Natural killer cell (primary cell): Measurements from ENCODE around the gene EXO5. TPM values are rescaled to one million over a fixed set of nuclear protein-coding genes. Genes with fewer than 3 reads are reported as not detected.

ENCODE experiments used
- ATAC-seq, 3 donors: fragments of 150-1000 bp in 2 of 3; fragments of 200-7000 bp in 1 of 3; cut with Tn5 transposase; 1 replicate in 1 of 3; 2 replicates in 2 of 3; pipeline ENCODE4 v1.10.0; 2021; ENCODE audit warnings: mild to moderate bottlenecking in 2 of 3, moderate library complexity in 2 of 3
- DNase-seq, 2 donors: peaks; one replicate each; pipeline versions ENCODE4 v3.0.0 to v3.0.0-alpha.2; 2013 to 2021; ENCODE audit warnings: mixed read lengths in 1 of 2
- H3K27ac ChIP-seq: one replicate; pipeline ENCODE4 v1.5.1; 2013; ENCODE audit warnings: mild to moderate bottlenecking, low read length
- H3K27me3 ChIP-seq: one replicate; pipeline ENCODE4 v1.6.1; 2013; ENCODE audit warnings: low read length; ENCODE audit not compliant: control insufficient read depth, insufficient read depth
- H3K36me3 ChIP-seq: one replicate; pipeline ENCODE4 v1.6.1; 2013; ENCODE audit warnings: low read length; ENCODE audit not compliant: control insufficient read depth, insufficient read depth
- H3K4me1 ChIP-seq: one replicate; pipeline ENCODE4 v1.6.1; 2013; ENCODE audit warnings: low read length; ENCODE audit not compliant: control insufficient read depth, insufficient read depth
- H3K4me3 ChIP-seq: one replicate; pipeline ENCODE4 v1.5.1; 2013; ENCODE audit warnings: low read length
- H3K9me3 ChIP-seq: one replicate; pipeline ENCODE4 v1.6.1; 2013; ENCODE audit warnings: low read length; ENCODE audit not compliant: control insufficient read depth, insufficient read depth
- H3K27ac Mint-ChIP-seq, 2 donors: one replicate each; pipeline ENCODE4 v1.8.0; 2022; ENCODE audit warnings: mild to moderate bottlenecking in 2 of 2, mixed read lengths in 2 of 2, moderate library complexity in 1 of 2
- H3K27me3 Mint-ChIP-seq, 2 donors: one replicate each; pipeline ENCODE4 v1.8.0; 2022; ENCODE audit warnings: low read depth in 2 of 2, mixed read lengths in 2 of 2
- H3K36me3 Mint-ChIP-seq: one replicate; pipeline ENCODE4 v1.8.0; 2022; ENCODE audit warnings: mixed read lengths
- H3K4me1 Mint-ChIP-seq, 2 donors: one replicate each; pipeline ENCODE4 v1.8.0; 2022; ENCODE audit warnings: mixed read lengths in 2 of 2
- H3K4me3 Mint-ChIP-seq: one replicate; pipeline ENCODE4 v1.8.0; 2022; ENCODE audit warnings: mild to moderate bottlenecking, moderate library complexity, mixed read lengths
- H3K9me3 Mint-ChIP-seq, 2 donors: one replicate each; pipeline ENCODE4 v1.8.0; 2022; ENCODE audit warnings: mixed read lengths in 2 of 2
- WGBS: methylation state at CpG from one replicate; pipeline ENCODE4 v1.1.7; 2013; ENCODE audit warnings: missing lambda C conversion rate; ENCODE audit not compliant: insufficient coverage; 5-methylcytosine and 5-hydroxymethylcytosine counted together
- intact Hi-C: fragments of 100-400 bp; cut with micrococcal nuclease; formaldehyde crosslinking; loops from one replicate; pipeline ENCODE4 v1.14.2; 2022
- total RNA-seq, 4 donors: library from RNA; stranded (reverse); fragments of 120-200 nt in 1 of 4; gene quantifications; one replicate each; pipeline versions ENCODE4 v1.2.3 to v1.2.4, GENCODE V29; 2013 to 2022
- TF ChIP-seq, protein P1 (sequence below): fragments of 200-600 bp; IDR thresholded peaks from one replicate; pipeline ENCODE4 v1.8.0; 2022; ENCODE audit warnings: antibody characterized with exemption

The EXO5 gene
- total RNA-seq: 10 to 100 TPM in 2 of 3 donors, 1 to 10 TPM in 1; 9.6 to 17.0 (median 10.1) TPM
- total RNA-seq (2013): 12.4 TPM

- under 1% methylated on average over 76 of the region's 76 CpGs for WGBS
- TF ChIP-seq, protein P1, sequence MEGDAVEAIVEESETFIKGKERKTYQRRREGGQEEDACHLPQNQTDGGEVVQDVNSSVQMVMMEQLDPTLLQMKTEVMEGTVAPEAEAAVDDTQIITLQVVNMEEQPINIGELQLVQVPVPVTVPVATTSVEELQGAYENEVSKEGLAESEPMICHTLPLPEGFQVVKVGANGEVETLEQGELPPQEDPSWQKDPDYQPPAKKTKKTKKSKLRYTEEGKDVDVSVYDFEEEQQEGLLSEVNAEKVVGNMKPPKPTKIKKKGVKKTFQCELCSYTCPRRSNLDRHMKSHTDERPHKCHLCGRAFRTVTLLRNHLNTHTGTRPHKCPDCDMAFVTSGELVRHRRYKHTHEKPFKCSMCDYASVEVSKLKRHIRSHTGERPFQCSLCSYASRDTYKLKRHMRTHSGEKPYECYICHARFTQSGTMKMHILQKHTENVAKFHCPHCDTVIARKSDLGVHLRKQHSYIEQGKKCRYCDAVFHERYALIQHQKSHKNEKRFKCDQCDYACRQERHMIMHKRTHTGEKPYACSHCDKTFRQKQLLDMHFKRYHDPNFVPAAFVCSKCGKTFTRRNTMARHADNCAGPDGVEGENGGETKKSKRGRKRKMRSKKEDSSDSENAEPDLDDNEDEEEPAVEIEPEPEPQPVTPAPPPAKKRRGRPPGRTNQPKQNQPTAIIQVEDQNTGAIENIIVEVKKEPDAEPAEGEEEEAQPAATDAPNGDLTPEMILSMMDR: no peak
- Histone ChIP-seq H3K27me3 (no peaks in the 10 kb centered on the region), H3K27ac (peak within 1 kb of the TSS; percentile 73), H3K36me3 (no peaks in the 10 kb centered on the region), H3K9me3 (peaks cover 22% of the 10 kb centered on the region), H3K4me3 (peak within 1 kb of the TSS; percentile 89), H3K4me1 (peaks cover 12% of the 10 kb centered on the region)
- peaks cover 0 to 12% of the 10 kb centered on the region in 2 donors for H3K9me3 Mint-ChIP-seq
- no peaks in the 10 kb centered on the region for H3K27me3 Mint-ChIP-seq
- H3K36me3 Mint-ChIP-seq: peaks cover 22% of the 10 kb centered on the region
- ATAC-seq (peak; percentile 93 to 96 (median 96)), DNase-seq (peak; percentile 78 to 85)
- peak within 1 kb of the TSS; percentile 90 for H3K4me3 Mint-ChIP-seq
- intact Hi-C loops: loop anchor here (2.0 to 10.0 kb wide), 2 partner anchors 22 to 54 kb away; partner anchors contain the start of genes ZFP69B and ZNF684
- peak within 1 kb of the TSS; percentile 89 to 94 for H3K27ac Mint-ChIP-seq
- peaks cover 19 to 21% of the 10 kb centered on the region in 2 donors for H3K4me1 Mint-ChIP-seq
Measured at GRCh38 chr1:40508375-40509341, at the start of gene EXO5. EXO5 (plus strand) TSS chr1:40508767; CDS start chr1:40514545, 5,778 bp downstream.

DNA sequence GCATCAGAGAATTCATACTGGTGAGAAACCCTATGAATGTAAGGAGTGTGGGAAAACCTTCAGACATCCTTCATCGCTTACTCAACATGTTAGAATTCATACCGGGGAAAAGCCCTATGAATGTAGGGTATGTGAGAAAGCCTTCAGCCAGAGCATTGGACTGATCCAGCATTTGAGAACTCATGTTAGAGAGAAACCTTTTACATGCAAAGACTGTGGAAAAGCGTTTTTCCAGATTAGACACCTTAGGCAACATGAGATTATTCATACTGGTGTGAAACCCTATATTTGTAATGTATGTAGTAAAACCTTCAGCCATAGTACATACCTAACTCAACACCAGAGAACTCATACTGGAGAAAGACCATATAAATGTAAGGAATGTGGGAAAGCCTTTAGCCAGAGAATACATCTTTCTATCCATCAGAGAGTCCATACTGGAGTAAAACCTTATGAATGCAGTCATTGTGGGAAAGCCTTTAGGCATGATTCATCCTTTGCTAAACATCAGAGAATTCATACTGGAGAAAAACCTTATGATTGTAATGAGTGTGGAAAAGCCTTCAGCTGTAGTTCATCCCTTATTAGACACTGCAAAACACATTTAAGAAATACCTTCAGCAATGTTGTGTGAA, 45.5 kb upstream of the EXO5 start:
- intact Hi-C loops: no loop called here
- Mint-ChIP-seq H3K9me3 (peaks cover 17 to 41% of the 10 kb centered on the region in 2 donors), H3K4me3 (no peak overlapping the region), H3K27ac (no peak overlapping the region), H3K4me1 (no peaks in the 10 kb centered on the region), H3K36me3 (peaks cover 61% of the 10 kb centered on the region), H3K27me3 (no peaks in the 10 kb centered on the region)
- no peak overlapping the region for H3K4me3 ChIP-seq
- TF ChIP-seq, protein P1: no peak
- peak in 1 of 2 donors; percentile 9 for DNase-seq
- 100% methylated on average over 2 of the region's 3 CpGs for WGBS
- H3K4me1 ChIP-seq: no peaks in the 10 kb centered on the region
- peaks cover 75% of the 10 kb centered on the region for H3K9me3 ChIP-seq
- peaks cover 21% of the 10 kb centered on the region for H3K36me3 ChIP-seq
- no peak for ATAC-seq
- no peaks in the 10 kb centered on the region for H3K27me3 ChIP-seq
- no peak overlapping the region for H3K27ac ChIP-seq

DNA sequence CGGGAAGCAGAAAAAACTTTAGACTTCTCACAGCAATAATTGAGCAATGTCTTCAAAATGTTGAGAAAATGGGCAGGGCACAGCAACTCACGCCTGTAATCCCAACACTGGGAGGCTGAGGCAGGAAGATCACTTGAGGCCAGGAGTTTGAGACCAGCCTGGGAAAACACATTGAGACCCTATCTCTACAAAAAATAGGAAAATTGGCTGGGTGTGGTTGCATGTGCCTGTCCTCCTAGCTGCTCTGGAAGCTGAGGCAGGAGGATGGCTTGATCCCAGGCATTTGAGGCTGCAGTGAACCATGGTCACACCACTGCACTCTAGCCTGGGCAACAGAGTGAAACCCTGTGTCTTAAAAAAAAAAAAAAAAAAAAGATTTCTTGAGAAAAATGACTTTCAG, 39.2 kb upstream of the EXO5 start:
- H3K9me3 ChIP-seq: peaks cover 55% of the 10 kb centered on the region
- WGBS: 95% methylated on average over 2 of the region's 2 CpGs

More for the DNA sequence above, 39.2 kb upstream of the EXO5 start:
- ATAC-seq: no peak
- H3K27ac ChIP-seq: no peak overlapping the region
- H3K27me3 ChIP-seq: no peaks in the 10 kb centered on the region
- no peak overlapping the region for H3K4me3 ChIP-seq
- intact Hi-C loops: no loop called here
- TF ChIP-seq, protein P1: no peak
- H3K36me3 ChIP-seq: no peaks in the 10 kb centered on the region
- Mint-ChIP-seq H3K36me3 (peaks cover 58% of the 10 kb centered on the region), H3K4me1 (no peaks in the 10 kb centered on the region), H3K27ac (no peak overlapping the region), H3K9me3 (peaks cover 24 to 46% of the 10 kb centered on the region in 2 donors), H3K27me3 (no peaks in the 10 kb centered on the region), H3K4me3 (no peak overlapping the region)
- no peak for DNase-seq
- no peaks in the 10 kb centered on the region for H3K4me1 ChIP-seq
